ENCODE measurements around the gene DCAF4.
"Not testable (repeated sequence)": the region's sequence is repeated elsewhere in the genome, so short reads cannot be mapped to it uniquely, and the experiment has no call there.

DCAF4 gene

DNA sequence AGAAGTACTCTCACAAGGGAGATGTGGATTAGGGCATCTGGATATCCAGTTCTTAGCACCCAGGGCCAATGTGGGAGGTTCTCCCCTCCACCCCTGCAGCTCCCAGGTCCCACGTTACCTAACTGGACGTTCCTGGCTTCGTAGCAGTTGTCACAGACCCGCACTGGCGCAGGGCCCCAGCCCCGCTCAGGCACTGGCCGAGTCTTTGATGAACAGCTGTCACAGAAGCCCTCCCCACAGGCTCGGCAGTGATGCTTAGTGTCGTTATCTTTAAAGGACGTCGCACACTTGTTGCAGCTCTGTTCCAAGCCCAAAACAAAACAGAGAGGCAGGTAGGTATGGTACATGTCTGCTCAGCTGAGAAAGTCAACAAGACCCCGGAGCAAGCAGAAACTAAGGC is 48.4 kb downstream of the DCAF4 start:
- no peak for DNase-seq

DNA sequence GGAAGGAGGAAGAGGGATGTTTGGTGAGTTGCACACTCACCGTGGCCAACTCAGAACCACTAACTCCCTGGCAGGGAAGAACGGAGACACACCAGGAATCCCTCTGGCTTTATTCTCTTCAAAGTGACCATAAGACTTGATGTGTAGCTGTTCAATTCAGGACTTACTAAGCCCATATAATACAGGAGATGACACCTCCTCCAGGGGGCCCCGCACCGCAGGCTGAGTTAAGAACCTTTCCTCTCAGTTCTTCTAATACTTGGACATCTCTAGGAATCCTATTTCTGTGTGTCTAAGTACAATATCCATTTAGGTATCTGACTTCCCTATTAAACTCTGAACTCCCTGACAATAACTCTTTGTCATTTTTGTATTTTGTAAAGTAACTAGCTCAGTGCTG is 49.5 kb downstream of the DCAF4 start:
- DNase-seq: no peak

DNA sequence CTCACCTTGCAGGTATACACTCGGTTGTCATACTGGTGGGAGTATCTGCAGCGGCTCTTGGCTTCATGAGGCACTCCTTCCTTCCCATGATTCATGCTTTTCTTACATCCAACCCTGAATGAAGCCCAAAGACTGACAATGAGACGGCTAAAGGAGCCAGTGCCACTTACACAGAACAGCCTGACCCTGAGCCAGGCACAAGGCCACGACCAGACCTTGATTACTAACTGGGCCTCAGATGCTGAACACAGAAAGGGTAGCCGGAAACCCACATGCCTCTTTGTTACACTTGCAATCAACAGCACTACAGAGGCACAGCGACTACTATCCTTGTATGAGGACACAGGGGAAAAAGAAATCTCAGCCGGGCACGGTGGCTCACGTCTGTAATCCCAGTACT is 52.6 kb downstream of the DCAF4 start:
- DNase-seq: no peak

DNA sequence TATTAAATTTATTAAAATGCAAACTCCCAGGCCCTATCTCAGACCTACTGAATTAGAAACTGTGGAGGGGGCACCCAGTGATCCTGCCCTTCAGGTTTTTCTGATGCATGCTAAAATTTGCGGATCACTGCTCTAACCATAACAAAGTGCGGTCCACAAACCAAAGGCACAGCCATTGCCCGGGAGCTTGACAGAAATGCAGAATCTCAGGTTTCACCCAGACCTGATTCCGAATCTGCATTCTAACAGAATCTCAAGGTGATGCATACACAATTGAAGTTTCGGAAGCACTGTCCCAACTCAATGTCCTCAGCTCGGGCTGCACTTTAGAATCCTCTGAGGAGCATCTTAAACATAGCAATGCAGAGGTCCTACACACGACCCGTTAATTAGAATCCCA is 54.6 kb downstream of the DCAF4 start:
- no peak for DNase-seq

DNA sequence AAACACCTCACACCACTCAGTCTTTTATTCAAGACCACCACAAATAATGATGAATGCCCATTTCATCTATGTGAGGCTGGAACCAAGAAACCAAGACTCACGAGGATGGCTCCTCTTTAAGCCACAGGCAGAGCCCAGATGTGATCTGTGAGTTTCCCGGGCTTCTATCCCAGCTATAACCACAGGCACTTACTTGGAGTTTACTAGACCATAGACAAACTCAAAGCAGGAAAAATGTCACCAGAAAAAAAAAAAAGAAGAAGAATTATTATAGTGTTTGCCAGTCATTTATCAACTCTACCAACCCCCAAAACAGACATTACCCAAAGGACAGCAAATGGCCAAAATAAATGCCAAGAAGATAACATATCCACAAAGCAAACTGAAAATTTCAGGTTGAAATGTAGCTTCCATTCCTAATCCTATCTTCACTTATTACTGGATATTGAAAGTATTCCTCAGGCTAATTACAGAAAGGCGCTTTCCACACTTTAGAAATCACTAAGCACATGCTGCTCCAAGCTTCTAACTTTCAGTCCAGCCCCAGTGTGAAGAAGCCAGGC is 56.0 kb downstream of the DCAF4 start:
- no peak for DNase-seq

GRCh38 chr14:72986214-72986613 is 60.0 kb downstream of the DCAF4 start:
- DNase-seq: no peak

- no peak for DNase-seq
Measured at GRCh38 chr14:72986857-72987256, 60.6 kb downstream of the DCAF4 start.

GRCh38 chr14:72990171-72990570 is 63.9 kb downstream of the DCAF4 start:
- DNase-seq: no peak

DNA sequence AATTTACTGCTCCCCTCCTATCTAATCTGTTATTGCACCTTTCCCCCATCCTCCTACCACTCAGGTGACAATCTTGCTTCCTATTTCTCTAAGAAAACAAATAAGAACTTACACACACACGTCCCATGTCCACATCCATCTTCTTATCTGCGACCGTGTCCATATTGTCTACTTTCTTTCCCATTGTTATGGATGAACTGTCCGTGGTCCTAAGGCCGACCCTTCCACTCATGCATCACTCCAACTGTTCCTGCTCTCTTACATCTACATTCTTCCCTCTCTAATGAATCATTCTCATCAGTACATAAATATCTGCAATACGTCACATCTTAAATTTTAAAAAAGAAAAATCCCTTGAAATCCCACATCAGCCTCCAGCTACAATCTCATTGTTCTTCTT is 70.7 kb downstream of the DCAF4 start:
- no peak for DNase-seq

GRCh38 chr14:72998252-72998903 is 72.1 kb downstream of the DCAF4 start:
- no peak for DNase-seq

- no peak for DNase-seq
Measured at GRCh38 chr14:72999316-72999715, 73.1 kb downstream of the DCAF4 start.

GRCh38 chr14:73000073-73000472 is 73.8 kb downstream of the DCAF4 start:
- DNase-seq: no peak

GRCh38 chr14:73003681-73004080 is 77.4 kb downstream of the DCAF4 start:
- DNase-seq: no peak

DNA sequence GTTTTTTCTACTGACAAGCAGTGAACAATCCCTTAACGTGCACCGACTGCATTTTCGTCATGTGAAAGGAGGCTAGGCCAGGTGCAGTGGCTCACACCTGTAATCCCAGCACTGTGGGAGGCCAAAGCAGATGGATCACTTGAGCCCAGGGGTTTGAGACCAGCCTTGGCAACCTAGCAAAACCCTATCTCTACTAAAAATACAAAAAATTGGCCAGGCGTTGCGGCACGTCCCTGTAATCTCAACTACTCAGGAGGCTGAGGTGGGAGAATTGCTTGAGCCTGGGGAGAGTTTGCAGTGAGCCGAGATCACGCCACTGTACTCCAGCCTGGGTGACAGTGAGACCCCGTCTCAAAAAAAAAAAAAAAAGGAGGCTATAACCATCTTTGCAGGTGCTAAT is 78.4 kb downstream of the DCAF4 start:
- DNase-seq: not testable (repeated sequence)

DNA sequence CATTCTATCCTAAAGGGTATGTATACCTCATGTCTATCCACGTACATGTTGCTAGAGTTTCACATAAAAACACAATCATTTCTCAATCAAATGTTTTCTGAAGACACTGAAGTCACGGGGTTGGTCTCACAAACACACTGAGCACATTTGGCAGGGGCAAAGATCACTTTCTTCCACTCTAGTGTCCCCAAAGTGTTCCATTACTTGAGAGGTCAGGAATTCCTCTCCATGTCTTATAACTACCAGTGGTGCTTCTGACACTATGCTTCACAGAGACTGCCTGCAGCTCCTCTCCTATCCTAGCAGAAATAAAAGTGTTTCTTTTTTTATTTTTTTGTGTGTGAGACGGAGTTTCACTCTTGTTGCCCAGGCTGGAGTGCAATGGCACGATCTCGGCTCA is 81.6 kb downstream of the DCAF4 start:
- DNase-seq: no peak

DNA sequence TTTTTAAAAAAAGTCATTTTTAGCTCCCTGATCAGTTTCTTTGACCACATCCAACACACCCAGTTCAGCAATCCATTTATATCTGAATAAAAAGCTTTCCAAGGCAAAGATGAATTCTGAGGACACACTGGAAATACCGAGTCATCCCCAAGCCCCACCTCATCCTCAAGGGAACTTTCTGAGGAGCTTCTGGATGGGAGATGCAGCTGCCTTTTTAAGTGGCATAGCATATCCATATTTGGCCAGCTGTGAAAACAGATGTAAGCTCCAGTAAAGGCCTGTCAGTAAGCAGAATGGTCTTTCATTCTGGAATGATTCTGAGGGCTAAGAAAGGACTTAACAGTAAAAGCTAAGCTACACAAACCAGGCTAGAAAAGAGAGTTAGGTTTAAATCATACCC is 82.2 kb downstream of the DCAF4 start:
- no peak for DNase-seq
